ENCODE measurements around the gene RNF149. TPM values are rescaled to one million over a fixed set of nuclear protein-coding genes. Genes with fewer than 3 reads are reported as not detected.

Gene RNF149
- total and polyA plus RNA-seq, 2 experiments from 2014 or later = 38.8 to 47.6 TPM

DNA sequence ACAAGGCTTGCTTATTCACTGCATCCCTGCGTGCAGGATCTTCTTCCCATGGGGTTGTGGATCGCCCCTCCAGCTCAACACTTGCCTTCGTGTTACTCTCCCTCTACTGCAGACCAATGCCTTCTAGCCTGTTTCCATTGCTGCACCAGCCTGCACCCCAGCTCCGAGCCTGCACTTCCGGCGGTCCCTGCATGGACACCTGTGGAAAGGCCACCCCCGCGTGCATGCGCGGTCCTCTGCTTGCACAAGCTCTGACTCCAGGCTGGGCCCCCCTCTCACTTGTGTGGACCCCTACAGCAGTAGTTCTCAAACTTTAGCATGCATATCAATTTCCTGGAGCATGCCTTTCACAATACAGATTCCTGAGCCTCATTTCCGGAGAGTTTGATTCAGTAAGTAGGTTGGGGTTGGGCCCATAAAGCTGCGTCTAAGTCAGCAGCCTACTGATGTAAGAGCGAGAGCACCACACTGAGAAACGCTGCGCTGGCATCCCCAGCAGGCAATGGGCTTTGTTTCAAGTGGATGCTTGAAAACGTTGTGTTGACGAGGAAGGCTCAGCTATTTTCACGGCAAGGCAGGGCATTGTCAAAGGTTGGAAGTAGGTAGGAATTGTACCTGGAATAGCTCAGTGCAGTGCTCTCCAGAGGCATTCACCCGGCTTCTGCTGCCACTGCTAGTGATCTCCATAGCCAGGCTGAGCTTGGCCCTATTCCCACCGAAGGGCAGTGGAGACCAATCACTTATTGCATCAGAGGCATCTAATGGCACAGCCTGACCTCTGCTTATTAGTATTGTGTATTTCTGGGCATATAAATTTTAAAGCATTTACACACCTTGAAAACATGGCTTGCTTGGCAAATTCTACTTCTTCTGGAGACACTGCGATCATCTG is 46.2 kb upstream of the RNF149 start:
- H3F3A ChIP-seq (replicated peaks; ENCODE audit: low read depth) = no peaks in the 10 kb centered on the region
- H3K27ac ChIP-seq (ENCODE audit: low read depth) = no peak overlapping the region
- DNase-seq (ENCODE audit: low spot score) (no peak), ATAC-seq (peak; percentile 50)
- TF ChIP-seq ZNF114 (CRISPR knock-in tag; IDR thresholded peaks at IDR 0.05) (no peak), CREB1 (CRISPR knock-in tag; IDR thresholded peaks at IDR 0.05; ENCODE audit: low read depth) (no peak), EZH2phosphoT487 (IDR thresholded peaks at IDR 0.05; ENCODE audit: unreplicated experiment) (no peak), STAT1 (IDR thresholded peaks at IDR 0.05; ENCODE audit: unreplicated experiment) (no peak), POLR2AphosphoS5 (IDR thresholded peaks at IDR 0.05; ENCODE audit: low read depth) (no peak), NANOG (IDR thresholded peaks at IDR 0.05; ENCODE audit: borderline replicate concordance) (no peak), EZH2 (IDR thresholded peaks at IDR 0.05; ENCODE audit: low read depth, unreplicated experiment) (no peak), ZNF462 (CRISPR knock-in tag; IDR thresholded peaks at IDR 0.05) (no peak), ZNF331 (CRISPR knock-in tag; IDR thresholded peaks at IDR 0.05; ENCODE audit: low read depth) (no peak), JUNB (IDR thresholded peaks at IDR 0.05; ENCODE audit: unreplicated experiment) (no peak)
- TF ChIP-seq, protein P1, sequence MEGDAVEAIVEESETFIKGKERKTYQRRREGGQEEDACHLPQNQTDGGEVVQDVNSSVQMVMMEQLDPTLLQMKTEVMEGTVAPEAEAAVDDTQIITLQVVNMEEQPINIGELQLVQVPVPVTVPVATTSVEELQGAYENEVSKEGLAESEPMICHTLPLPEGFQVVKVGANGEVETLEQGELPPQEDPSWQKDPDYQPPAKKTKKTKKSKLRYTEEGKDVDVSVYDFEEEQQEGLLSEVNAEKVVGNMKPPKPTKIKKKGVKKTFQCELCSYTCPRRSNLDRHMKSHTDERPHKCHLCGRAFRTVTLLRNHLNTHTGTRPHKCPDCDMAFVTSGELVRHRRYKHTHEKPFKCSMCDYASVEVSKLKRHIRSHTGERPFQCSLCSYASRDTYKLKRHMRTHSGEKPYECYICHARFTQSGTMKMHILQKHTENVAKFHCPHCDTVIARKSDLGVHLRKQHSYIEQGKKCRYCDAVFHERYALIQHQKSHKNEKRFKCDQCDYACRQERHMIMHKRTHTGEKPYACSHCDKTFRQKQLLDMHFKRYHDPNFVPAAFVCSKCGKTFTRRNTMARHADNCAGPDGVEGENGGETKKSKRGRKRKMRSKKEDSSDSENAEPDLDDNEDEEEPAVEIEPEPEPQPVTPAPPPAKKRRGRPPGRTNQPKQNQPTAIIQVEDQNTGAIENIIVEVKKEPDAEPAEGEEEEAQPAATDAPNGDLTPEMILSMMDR (conservative IDR thresholded peaks at IDR 0.05; ENCODE audit: low read depth in 2 of 2) = no peak
- TF ChIP-seq, protein P2, sequence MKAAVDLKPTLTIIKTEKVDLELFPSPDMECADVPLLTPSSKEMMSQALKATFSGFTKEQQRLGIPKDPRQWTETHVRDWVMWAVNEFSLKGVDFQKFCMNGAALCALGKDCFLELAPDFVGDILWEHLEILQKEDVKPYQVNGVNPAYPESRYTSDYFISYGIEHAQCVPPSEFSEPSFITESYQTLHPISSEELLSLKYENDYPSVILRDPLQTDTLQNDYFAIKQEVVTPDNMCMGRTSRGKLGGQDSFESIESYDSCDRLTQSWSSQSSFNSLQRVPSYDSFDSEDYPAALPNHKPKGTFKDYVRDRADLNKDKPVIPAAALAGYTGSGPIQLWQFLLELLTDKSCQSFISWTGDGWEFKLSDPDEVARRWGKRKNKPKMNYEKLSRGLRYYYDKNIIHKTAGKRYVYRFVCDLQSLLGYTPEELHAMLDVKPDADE (IDR thresholded peaks at IDR 0.05) = no peak
- TF ChIP-seq, protein P3, sequence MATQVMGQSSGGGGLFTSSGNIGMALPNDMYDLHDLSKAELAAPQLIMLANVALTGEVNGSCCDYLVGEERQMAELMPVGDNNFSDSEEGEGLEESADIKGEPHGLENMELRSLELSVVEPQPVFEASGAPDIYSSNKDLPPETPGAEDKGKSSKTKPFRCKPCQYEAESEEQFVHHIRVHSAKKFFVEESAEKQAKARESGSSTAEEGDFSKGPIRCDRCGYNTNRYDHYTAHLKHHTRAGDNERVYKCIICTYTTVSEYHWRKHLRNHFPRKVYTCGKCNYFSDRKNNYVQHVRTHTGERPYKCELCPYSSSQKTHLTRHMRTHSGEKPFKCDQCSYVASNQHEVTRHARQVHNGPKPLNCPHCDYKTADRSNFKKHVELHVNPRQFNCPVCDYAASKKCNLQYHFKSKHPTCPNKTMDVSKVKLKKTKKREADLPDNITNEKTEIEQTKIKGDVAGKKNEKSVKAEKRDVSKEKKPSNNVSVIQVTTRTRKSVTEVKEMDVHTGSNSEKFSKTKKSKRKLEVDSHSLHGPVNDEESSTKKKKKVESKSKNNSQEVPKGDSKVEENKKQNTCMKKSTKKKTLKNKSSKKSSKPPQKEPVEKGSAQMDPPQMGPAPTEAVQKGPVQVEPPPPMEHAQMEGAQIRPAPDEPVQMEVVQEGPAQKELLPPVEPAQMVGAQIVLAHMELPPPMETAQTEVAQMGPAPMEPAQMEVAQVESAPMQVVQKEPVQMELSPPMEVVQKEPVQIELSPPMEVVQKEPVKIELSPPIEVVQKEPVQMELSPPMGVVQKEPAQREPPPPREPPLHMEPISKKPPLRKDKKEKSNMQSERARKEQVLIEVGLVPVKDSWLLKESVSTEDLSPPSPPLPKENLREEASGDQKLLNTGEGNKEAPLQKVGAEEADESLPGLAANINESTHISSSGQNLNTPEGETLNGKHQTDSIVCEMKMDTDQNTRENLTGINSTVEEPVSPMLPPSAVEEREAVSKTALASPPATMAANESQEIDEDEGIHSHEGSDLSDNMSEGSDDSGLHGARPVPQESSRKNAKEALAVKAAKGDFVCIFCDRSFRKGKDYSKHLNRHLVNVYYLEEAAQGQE (IDR thresholded peaks at IDR 0.05; ENCODE audit: unreplicated experiment) = no peak
- no peaks in the 10 kb centered on the region for H3K27me3 ChIP-seq (ENCODE audit: insufficient read depth)
- no peaks in the 10 kb centered on the region for H4K20me1 ChIP-seq (replicated peaks; ENCODE audit: insufficient read depth)
- Mint-ChIP-seq H3K27me3 (ENCODE audit: insufficient read depth, low read depth, poor library complexity) (peaks cover 10% of the 10 kb centered on the region), H3K36me3 (ENCODE audit: low read depth) (no peaks in the 10 kb centered on the region), H3K9me3 (no peaks in the 10 kb centered on the region), H3K4me3 (no peak overlapping the region), H3K4me1 (peaks cover 16% of the 10 kb centered on the region), H3K27ac (no peak overlapping the region)
- H3K4me1 ChIP-seq (ENCODE audit: insufficient read depth) = 0 out of 2 replicates have a peak, but pooled peaks cover 6% of the 10 kb centered on the region
- H3K4me2 ChIP-seq = no peak overlapping the region
- no peaks in the 10 kb centered on the region for H3K79me2 ChIP-seq (replicated peaks; ENCODE audit: insufficient read depth)
- peak overlapping the region; percentile 91 for H2AFZ ChIP-seq
- no peaks in the 10 kb centered on the region for H3K36me3 ChIP-seq (ENCODE audit: insufficient read depth)
- H3K9me2 ChIP-seq (ENCODE audit: insufficient read depth) = no peaks in the 10 kb centered on the region
- no peak overlapping the region for H3K4me3 ChIP-seq
